ENCODE data around the gene LIN7A.
"Not testable (repeated sequence)": the region's sequence is repeated elsewhere in the genome, so short reads cannot be mapped to it uniquely, and the experiment has no call there.

Gene LIN7A

DNA sequence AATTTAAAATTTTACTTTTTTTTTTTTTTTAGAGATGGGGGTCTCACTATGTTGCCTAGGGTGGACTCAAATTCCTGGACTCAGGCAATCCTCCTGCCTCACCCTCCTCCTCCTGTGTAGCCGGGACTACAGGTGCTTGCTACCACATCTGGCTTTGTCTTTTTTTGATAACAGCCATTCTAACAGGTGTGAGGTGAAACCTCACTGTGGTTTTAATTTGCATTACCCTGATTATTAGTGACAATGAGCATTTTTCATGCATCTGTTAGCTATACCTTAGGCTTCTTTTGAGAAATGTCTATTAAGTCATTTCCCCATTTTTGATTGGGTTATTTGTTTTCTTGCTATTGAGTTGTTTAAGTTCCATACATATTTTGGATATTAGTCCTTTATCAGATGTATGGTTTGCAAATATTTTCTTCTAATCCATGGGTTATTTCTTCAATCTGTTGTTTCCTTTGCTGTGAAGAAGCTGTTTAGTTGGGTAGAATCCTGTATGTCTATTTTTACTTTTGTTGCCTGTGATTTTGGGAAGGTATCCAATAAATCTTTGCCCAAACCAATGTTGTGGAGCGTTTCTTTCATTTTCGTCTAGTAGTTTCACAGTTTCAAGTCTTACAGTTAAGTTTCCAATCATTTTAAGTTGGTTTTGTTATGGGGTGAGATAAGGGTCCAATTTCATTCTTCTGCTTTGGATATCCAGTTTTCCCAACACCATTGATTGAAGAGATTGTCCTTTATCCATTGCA lies 134.9 kb downstream of the LIN7A start:
- no peak for DNase-seq

DNA sequence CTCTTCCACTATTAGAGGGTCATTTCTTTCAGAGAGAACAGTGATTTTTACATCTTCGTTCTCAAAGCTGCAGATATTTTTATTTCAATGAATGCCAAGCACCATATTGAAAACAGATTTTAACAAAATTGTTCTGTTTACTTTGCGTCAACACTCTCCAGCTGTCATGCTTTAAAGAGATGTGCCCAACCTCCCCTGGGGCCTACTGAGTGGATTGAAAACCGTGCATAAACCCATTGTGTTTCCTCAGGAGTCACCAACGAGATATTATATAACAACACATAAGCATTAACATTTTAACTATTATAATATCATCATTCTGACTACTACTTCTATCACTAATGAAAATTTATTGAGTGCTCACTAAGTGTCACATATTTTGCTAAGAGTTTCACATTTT lies 139.5 kb downstream of the LIN7A start:
- DNase-seq = no peak

DNA sequence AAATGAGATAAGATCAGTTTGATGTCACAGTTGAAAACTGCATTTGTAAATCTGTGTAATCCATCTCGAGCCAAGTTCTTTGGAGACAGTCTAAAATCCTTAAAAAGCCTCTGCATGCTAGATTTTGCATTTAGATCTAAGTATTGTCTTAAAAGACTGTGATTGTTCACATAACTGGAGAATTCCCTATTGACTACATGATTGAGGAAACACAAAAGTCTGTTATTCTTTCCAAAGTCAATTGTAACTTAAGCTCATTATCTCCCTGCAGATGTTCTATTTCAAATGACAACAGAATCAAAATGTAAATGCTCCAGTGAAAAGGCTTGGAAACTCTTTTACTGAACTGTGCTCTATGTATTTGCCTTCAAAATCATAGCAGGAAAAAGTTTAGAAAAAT lies 143.2 kb downstream of the LIN7A start:
- DNase-seq = no peak

DNA sequence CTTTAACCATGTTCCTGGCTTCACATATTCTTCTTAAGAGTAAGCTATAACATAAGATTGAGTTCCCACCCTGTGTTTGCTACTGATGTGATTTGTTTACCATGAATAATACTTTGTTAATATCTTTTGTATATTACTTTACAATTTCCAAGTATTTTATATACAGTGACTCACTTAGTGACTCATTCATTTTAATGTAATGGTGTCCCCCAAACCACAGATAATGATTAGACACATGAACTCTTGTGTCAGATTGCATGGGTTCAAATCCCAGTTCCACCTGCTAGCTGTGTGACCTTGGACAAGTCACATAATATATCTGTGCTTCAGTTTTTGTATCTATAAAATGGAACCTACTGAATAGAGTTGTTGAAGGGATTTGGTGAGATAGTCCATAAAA lies 144.9 kb downstream of the LIN7A start:
- no peak for DNase-seq

DNA sequence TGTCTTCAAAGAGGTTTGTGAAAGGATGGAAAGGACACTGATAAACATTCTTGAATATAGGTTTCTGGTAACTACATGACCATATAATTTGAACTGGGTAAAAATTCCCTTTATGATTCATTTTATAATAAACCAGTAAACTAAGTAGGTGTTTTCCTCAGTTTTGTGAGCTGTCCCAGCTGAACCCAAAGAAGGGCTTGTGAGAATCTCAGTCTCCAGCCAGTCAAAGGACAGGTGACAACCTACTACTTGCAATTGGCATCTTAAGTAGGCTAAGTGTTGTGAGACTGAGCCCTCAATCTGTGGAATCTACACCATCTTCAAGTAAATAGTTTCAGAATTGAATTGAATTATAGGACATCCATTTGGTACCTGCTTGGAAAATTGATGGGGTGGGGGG lies 145.9 kb downstream of the LIN7A start:
- DNase-seq = no peak

DNA sequence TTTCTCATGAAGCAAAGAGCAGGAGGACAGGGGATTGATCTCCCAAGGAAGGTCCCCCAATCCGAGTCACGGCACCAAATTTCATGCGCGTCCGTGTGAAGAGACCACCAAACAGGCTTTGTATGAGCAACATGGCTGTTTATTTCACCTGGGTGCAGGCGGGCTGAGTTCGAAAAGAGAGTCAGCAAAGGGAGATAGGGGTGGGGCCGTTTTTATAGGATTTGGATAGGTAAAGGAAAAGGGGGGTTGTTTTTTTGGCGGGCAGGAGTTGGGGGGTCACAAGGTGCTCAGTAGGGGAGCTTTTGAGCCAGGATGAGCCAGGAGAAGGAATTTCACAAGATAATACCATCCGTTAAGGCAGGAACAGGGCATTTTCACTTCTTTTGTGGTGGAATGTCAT lies 149.3 kb downstream of the LIN7A start:
- DNase-seq = not testable (repeated sequence)

DNA sequence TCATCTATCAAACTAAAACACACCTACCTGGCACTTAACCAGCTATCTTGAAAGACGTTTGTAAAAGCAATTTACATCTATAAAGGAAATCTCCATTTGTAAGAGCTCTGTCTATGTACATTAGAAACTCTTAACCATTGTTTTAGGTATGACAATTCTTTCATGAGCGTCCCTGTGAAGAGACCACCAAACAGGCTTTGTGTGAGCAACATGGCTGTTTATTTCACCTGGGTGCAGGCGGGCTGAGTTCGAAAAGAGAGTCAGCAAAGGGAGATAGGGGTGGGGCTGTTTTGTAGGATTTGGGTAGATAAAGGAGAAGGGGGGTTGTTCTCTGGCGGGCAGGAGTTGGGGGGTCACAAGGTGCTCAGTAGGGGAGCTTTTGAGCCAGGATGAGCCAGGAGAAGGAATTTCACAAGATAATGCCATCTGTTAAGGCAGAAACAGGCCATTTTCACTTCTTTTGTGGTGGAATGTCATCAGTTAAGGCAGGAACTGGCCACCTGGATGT lies 154.7 kb downstream of the LIN7A start:
- not testable (repeated sequence) for DNase-seq

DNA sequence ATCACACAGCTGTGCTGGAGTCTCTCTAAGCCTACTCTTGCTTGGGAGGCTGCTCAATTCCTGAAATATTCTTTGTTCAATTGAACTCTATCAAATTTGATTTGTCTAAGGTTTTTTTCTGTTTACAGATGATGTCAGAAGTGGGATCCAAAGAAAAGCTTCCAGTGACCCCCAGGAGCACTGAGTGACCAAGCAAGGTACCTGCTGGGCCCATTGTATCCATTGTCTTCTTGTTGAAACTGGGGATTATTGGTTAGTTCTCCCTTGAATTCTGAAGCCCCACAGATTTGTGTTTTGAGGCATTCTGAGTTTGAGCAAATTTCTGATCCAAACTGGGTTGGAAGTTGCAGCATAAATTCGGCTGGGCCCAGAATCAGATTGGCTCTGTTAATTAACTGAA lies 156.4 kb downstream of the LIN7A start:
- no peak for DNase-seq

DNA sequence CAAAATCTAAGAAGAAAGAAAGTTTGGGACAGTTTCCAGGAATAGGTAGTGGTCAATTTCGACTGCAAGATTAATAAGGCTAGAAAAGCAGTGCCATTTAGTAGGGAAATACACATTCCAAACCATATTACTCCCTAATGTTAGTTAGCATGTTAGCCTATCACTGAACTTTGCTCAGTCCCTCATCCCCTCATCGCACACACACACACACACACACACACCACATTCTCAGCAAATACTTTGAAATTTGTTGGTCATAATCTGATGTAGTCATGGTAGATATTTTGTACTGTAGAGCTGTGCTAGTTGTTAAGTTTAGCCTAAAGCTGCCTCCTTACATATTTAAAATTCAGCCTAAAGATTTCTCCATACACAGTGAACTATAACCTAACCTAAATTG lies 157.0 kb downstream of the LIN7A start:
- no peak for DNase-seq

DNA sequence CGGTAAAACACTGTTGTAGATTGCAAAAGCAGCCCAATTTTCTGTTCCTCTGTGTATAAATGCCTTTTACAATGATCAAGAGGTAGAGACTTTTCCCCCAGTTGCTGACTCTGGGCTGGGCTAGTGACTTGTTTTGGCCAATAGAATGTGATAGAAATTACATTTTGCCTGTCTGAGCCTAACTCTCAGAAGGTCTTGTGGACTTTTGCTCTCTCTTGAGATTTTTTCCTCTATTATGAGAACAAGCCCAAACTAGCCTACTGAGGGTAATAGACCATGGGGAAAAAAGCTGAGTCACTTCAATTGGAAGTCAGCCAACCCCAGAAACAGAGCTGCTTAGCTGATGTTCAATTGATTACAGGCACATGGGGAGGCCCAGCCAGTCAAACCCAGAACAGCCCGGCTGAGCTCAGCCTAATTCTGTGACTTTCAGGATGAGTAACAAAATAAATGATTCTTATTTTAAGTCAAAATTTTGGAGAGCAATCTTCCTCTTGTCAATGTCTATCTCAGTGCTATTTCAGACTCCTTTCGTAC lies 159.7 kb downstream of the LIN7A start:
- DNase-seq = peak; percentile 84

DNA sequence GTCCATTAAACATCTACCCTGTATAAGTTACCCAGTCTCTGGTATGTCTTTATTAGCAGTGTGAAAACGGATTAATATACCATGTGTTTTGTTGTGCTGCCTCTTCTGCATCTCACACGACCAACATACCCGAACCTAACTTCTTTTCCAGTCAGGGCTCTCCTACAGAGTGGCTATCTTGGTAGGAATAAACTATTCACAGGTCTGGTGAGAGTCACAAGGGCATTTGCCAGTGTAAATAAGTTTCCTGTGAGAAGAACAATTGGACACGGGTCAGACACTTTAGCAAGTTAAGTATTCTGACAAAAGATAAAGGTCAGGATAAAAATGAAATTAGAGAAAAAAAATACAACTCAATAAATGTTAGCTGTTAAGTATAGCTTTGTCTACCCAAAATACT lies 160.1 kb downstream of the LIN7A start:
- no peak for DNase-seq

DNA sequence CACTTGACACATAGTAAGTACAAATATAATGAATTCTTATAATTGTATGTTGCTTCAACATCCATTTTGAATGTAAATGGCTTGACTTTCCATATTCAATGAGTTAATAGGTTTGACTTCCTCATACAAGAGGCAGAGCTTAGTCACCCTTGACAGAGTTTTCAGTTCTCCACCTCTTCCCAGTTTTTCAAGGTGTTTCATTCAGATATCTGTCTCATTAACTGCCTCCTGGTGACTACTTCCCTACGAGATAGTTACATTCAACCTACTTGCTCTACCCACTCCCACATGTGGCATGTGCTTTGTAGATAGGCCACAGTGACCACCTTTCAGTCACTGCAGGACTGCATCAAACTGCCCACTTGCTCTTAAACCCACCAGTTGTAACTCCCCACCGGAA lies 161.0 kb downstream of the LIN7A start:
- DNase-seq = no peak

DNA sequence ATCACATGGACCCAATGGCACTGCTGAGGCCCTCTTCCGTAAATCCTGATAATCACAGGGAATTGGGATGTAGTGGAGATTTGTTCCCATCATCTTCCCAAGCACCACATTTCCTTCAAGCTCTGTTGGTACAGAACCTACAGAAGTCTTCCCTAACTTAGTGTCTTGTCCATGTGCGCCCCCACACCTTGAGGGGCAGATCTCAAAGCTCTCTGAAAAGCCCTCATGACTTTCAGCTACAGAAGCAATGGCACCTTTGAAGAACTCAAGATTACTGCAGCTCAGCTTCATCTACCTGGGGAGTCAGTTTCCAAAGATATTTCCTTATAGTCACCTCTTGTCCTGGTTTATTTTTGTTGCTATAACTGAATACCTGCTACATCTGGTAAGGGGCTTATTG lies 166.8 kb downstream of the LIN7A start:
- no peak for DNase-seq

DNA sequence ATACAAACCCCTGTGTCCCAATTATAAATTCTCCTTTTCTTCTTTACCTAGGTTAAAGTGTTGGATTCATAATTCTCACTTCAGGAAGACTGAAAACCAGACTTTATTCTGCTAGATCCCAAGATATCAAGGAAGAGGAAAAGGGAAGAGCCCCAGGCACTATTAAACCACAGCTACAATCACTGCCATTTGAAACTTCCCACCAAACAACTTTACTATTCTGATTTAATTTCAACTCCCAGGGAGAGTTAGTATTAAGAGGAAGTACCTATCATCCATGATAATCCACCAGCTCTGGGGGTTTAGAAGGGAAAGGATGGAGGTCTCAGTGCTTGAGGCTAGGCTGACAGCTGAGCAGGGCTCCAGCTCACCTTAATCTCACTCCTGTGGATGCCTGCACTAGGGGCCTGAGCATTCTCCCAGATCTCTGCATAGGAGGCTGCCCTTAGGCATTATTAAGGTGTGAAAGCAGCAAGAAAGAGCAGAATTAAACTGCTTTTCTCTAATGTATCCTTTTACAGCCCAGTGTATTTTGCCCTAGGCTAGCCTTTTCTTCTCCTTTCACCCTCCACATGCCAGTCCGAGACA lies 168.1 kb downstream of the LIN7A start:
- no peak for DNase-seq

DNA sequence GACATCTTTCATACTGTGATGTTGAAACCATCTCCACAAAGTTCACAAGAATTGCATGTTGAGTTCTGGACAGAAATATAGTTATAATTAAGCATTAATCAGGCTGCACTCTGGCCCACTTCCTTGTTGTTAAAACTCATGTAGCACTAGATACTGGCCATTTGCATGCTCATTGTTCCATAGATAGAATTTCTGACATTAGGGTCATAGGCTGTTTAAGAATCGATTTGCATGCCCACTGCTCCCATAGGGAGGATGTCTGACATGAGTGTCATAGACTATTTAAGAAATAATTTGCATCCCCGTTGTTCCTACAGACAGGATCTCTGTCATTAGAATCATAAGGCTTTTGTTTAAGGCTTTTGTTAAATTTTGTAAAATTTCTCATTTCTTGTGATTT lies 170.8 kb downstream of the LIN7A start:
- no peak for DNase-seq

DNA sequence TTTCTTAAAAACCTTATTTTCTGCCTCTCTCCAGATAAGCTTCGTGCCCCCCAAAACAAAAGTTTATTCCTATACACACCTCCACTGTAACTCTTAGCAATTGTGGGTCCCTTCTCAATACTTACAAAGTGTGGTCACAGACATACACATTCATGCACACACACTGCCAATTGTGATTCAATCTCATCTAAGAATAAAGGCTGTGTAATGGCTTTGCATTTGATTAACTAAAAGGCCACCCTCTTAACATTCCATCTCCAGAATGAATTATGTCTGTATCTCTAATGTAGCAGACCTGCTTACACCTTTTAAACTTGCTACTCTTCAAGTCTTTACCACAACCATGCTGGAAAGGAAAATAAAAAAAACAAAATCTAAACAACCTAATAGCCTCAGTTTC lies 171.5 kb downstream of the LIN7A start:
- DNase-seq = no peak

DNA sequence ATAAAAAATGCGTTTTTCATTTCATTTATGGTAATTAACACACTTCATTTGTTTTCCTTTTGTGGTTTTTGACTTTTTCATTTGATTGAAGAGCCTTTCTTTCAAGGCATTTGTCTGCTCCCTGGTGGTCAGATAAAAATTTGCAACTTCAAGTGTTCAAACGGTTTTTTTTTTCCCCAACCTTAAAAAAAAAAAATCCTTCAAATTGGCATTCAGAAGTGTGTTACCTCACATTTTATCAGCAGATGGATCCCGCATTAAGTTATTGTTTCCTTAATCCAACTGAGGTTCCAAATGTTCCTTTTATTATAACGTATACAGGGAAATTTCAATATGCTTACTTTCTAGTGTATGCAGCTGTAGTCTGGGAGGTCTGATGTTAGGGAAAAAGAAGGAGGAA lies 173.9 kb downstream of the LIN7A start:
- peak; percentile 64 for DNase-seq

DNA sequence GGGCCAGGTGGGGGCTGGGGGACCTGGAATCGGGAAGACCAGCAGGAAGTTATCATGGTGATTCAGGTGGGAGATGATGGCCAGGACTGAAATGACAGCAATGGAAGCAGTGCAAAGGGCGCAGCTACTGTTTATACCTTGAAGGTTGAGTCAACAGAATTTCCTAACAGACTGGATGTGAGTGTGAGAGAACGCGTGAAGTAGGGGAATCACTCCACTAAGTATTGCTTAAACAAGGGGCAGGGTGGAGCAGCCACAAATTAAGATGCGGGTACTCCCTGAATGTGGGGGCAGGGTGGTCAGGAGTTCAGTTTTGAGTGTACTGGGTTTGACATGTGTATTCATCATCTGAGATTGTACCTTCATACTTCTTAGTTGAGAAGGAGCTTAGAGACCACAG lies 175.9 kb downstream of the LIN7A start:
- no peak for DNase-seq

DNA sequence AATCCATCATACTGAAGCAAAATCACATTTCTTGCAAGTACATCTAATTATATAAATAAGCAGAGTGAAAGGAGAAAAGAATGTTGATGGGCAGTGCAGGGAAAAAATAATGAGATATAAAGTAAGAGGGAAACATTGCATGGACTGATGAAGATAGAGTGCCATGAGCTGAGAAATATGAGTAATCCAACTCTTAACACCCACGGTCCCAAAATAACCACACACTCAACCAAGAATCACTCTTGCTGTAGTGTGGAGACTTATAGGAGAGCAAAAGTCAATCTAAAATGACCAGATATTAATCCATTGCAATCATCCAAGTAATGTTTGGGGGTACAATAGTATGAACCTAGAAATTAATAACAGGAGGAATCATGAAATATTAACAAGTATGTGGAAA lies 180.9 kb downstream of the LIN7A start:
- DNase-seq = no peak

DNA sequence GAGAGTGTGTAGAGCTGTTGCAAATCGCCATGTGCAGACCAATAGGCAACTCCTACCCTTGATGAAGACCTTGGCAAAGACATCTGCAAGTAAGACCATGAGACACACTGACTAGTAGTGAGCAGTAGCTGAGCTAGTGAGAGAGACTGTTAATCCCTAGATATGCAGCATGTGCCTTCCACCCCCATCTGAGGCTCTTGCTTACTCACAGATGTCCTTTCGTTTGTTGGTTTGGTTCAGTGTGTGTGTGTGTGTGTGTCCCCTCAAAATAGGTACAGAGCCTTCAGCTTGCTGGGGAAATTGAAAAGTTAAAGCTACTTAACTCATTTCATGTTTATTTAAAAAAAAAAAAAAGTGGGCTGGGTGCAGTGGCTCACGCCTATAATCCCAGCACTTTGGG lies 183.5 kb downstream of the LIN7A start:
- no peak for DNase-seq

DNA sequence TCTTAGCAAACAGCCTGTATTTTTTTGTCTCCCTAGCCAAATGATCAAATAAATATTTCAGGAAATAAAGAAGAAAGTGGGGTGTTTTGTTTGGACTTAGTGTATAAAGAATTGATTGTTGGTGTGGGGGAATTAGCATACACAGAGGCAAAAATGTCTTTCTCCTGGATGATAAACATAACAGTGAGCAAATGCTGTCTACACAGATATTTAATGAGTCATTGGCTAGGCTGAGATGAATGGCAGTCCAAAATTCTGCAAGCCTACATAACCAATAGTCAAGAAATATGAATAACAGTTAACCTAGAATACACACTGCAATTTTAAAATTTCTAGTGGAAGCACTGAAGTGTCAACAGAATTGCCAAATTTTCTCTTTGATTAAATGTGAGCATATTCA lies 185.3 kb downstream of the LIN7A start:
- no peak for DNase-seq

DNA sequence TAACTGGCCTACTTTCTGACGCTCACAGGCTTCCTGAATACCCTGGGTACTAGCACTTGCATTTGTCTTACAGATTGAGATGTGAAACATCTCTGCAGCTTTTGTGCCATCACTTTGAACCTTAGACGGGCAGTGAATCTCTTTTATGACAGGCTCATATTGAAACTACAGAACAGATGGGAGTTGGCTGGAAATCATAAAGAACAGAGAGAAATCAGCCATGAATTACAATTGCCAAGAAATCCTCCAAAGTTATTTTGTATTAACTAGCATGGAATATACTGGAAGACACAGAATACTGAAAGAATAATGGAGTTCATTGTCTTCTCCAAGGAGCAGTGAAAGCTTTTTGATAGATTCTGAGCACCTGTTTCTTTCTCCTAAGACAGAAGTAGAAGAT lies 188.3 kb downstream of the LIN7A start:
- no peak for DNase-seq

DNA sequence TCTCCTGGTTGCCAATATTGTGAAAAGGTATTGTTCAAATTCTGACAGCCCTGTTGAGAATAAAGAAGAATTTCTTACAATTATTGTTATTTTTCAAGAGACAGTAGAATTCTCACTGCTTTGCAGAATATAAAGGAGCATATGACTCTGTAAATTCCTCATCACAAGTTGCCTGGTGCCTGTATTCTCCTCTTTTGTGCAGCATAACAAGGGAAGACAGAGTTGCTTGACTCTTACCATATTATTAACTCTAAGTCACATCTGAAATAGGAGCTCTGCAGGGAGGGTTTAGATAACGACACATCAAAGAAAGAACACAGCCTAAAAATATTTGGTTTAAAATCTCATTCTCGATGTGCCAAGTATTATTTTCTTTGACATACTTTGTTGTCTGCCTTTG lies 189.9 kb downstream of the LIN7A start:
- DNase-seq = peak; percentile 26

DNA sequence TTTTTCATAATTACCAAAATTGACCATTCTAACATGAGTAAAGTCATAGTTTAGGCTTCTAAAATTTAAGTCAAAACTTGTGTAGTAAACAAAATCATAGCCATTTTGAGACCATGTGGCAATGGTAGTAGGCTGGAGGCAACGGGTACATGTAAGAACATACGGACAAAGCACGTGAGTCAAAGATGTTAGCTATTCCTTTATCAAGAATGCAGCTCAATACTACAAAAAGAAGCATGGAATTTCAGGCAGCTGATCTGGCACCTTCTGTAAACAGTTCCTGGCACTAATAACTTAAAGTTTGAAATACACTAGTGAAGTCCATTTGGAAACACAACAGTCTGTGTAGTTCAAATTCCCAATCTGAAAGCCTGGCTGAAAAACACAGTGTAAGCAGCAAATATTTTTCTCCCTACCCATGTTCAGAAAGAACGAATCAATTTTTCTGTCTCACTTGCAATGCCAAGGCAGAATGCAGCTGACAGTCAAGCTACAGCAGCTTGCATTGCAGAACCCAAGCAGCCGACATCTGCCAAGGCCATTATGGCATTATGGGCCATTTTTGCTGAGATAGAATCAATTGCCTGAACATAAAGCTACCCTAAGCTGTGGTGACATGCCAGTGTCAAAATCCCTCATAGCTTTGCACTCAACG lies 191.8 kb downstream of the LIN7A start:
- no peak for DNase-seq

All from NCI-H2227 treated with DMSO at 0.1 percent for 48 hours (cell line).